OCI-LY1 (cell line): Measurements from ENCODE around the gene CLEC11A.

Experiments used
- H2AFZ ChIP-seq: fragments of 200-600 bp; sonication (generic), shearing (Covaris generic); 2 replicates; pipeline ENCODE4 v1.6.0; 2014; ENCODE audit warnings: antibody characterized with exemption, mild to moderate bottlenecking, low read length
- H3F3A ChIP-seq: fragments of 200-600 bp; sonication (generic), shearing (Covaris generic); 2 replicates; pipeline ENCODE4 v1.6.0; 2014; ENCODE audit warnings: mild to moderate bottlenecking, antibody characterized with exemption, low read length, moderate library complexity; ENCODE audit not compliant: insufficient read depth
- H3K27ac ChIP-seq: fragments of 200-600 bp; sonication (generic); 2 replicates; pipeline ENCODE4 v1.5.1; 2014; ENCODE audit warnings: low read length, mixed run types, mild to moderate bottlenecking, low read depth; ENCODE audit not compliant: poor library complexity, severe bottlenecking
- H3K27me3 ChIP-seq: fragments of 200-600 bp; sonication (generic); 2 replicates; pipeline ENCODE4 v1.6.0; 2014; ENCODE audit warnings: antibody characterized with exemption, mild to moderate bottlenecking, low read length, moderate library complexity; ENCODE audit not compliant: insufficient read depth
- H3K36me3 ChIP-seq: fragments of 200-600 bp; sonication (generic); 2 replicates; pipeline ENCODE4 v1.6.1; 2014; ENCODE audit warnings: mild to moderate bottlenecking, antibody characterized with exemption, low read length, moderate library complexity, mixed read lengths; ENCODE audit not compliant: insufficient read depth
- H3K4me1 ChIP-seq: fragments of 200-600 bp; sonication (generic); 2 replicates; pipeline ENCODE4 v1.5.1; 2014; ENCODE audit warnings: mild to moderate bottlenecking, low read length, moderate library complexity; ENCODE audit not compliant: insufficient read depth, severe bottlenecking
- H3K4me2 ChIP-seq: fragments of 200-600 bp; sonication (generic), shearing (Covaris generic); 2 replicates; pipeline ENCODE4 v1.6.1; 2014; ENCODE audit warnings: low read length
- H3K4me3 ChIP-seq: fragments of 200-600 bp; sonication (generic); 2 replicates; pipeline ENCODE4 v1.5.1; 2014; ENCODE audit warnings: low read length, low read depth, mild to moderate bottlenecking, mixed read lengths; ENCODE audit not compliant: poor library complexity, severe bottlenecking
- H3K79me2 ChIP-seq: fragments of 200-600 bp; shearing (Covaris generic); 2 replicates; pipeline ENCODE4 v1.6.1; 2016; ENCODE audit warnings: mixed run types, low read length, mixed read lengths; ENCODE audit not compliant: insufficient read depth
- H3K9ac ChIP-seq: fragments of 200-600 bp; sonication (generic), shearing (Covaris generic); 2 replicates; pipeline ENCODE4 v1.6.1; 2014; ENCODE audit warnings: mild to moderate bottlenecking, low read length, mixed read lengths
- H3K9me2 ChIP-seq: fragments of 200-600 bp; sonication (generic), shearing (Covaris generic); 2 replicates; pipeline ENCODE4 v1.6.1; 2014; ENCODE audit warnings: low read depth, mild to moderate bottlenecking, low read length, mixed read lengths
- H3K9me3 ChIP-seq: fragments of 200-600 bp; shearing (Covaris generic); 2 replicates; pipeline ENCODE4 v1.6.1; 2014; ENCODE audit warnings: low read length, mixed read lengths
- H4K20me1 ChIP-seq: fragments of 200-600 bp; sonication (generic), shearing (Covaris generic); 2 replicates; pipeline ENCODE4 v1.6.0; 2016; ENCODE audit warnings: mild to moderate bottlenecking, low read length; ENCODE audit not compliant: insufficient read depth
- EZH2 ChIP-seq: fragments of 200-600 bp; sonication (generic), shearing (Covaris generic); IDR thresholded peaks from 2 replicates; pipeline ENCODE4 v1.8.0; 2017; ENCODE audit warnings: borderline replicate concordance, mixed run types, mild to moderate bottlenecking, antibody characterized with exemption, low read length, moderate library complexity, mixed read lengths
- TF ChIP-seq, protein P1 (sequence below): fragments of 200-600 bp; sonication (generic), shearing (Covaris generic); IDR thresholded peaks from 2 replicates; pipeline ENCODE4 v1.5.1; 2017; ENCODE audit warnings: mild to moderate bottlenecking, antibody characterized with exemption, low read length, moderate library complexity, mixed read lengths

CLEC11A gene

GRCh38 chr19:50739914-50740426, 16.8 kb downstream of the CLEC11A start:
- H3K27ac ChIP-seq: no peak overlapping the region
- H3K9ac ChIP-seq: no peak overlapping the region
- no peaks in the 10 kb centered on the region for H3K9me3 ChIP-seq
- H4K20me1 ChIP-seq: no peaks in the 10 kb centered on the region
- H3K79me2 ChIP-seq: no peaks in the 10 kb centered on the region
- TF ChIP-seq, protein P1, sequence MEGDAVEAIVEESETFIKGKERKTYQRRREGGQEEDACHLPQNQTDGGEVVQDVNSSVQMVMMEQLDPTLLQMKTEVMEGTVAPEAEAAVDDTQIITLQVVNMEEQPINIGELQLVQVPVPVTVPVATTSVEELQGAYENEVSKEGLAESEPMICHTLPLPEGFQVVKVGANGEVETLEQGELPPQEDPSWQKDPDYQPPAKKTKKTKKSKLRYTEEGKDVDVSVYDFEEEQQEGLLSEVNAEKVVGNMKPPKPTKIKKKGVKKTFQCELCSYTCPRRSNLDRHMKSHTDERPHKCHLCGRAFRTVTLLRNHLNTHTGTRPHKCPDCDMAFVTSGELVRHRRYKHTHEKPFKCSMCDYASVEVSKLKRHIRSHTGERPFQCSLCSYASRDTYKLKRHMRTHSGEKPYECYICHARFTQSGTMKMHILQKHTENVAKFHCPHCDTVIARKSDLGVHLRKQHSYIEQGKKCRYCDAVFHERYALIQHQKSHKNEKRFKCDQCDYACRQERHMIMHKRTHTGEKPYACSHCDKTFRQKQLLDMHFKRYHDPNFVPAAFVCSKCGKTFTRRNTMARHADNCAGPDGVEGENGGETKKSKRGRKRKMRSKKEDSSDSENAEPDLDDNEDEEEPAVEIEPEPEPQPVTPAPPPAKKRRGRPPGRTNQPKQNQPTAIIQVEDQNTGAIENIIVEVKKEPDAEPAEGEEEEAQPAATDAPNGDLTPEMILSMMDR: no peak
- TF ChIP-seq EZH2: no peak
- H3K9me2 ChIP-seq: no peaks in the 10 kb centered on the region
- no peak overlapping the region for H3K4me2 ChIP-seq
- H3K4me3 ChIP-seq: no peak overlapping the region
- no peak overlapping the region for H2AFZ ChIP-seq
- no peaks in the 10 kb centered on the region for H3K4me1 ChIP-seq
- H3K27me3 ChIP-seq: no peaks in the 10 kb centered on the region; the same call in 1 of the 2 replicates
- no peaks in the 10 kb centered on the region for H3K36me3 ChIP-seq
- no peaks in the 10 kb centered on the region for H3F3A ChIP-seq

- Histone ChIP-seq H3K27me3 (no peaks in the 10 kb centered on the region; the same call in 1 of the 2 replicates), H3K4me1 (no peaks in the 10 kb centered on the region), H3K4me2 (no peak overlapping the region)
Measured at GRCh38 chr19:50741179-50741933, 18.2 kb downstream of the CLEC11A start.

GRCh38 chr19:50743537-50743936, 20.4 kb downstream of the CLEC11A start:
- Histone ChIP-seq H2AFZ (no peak overlapping the region), H3K27me3 (no peaks in the 10 kb centered on the region), H4K20me1 (no peaks in the 10 kb centered on the region), H3K79me2 (no peaks in the 10 kb centered on the region), H3K4me3 (no peak overlapping the region), H3K4me2 (no peak overlapping the region), H3K27ac (no peak overlapping the region), H3F3A (no peaks in the 10 kb centered on the region), H3K4me1 (no peaks in the 10 kb centered on the region), H3K36me3 (no peaks in the 10 kb centered on the region), H3K9me2 (no peaks in the 10 kb centered on the region), H3K9me3 (no peaks in the 10 kb centered on the region), H3K9ac (no peak overlapping the region)
- TF ChIP-seq EZH2: no peak
- TF ChIP-seq, protein P1: no peak

More at GRCh38 chr19:50741179-50741933, 18.2 kb downstream of the CLEC11A start:
- Histone ChIP-seq H3K9me3 (no peaks in the 10 kb centered on the region), H3K36me3 (no peaks in the 10 kb centered on the region), H3K9me2 (no peaks in the 10 kb centered on the region), H2AFZ (no peak overlapping the region), H3K79me2 (no peaks in the 10 kb centered on the region), H3K9ac (no peak overlapping the region), H3K27ac (no peak overlapping the region), H3F3A (no peaks in the 10 kb centered on the region), H3K4me3 (no peak overlapping the region), H4K20me1 (no peaks in the 10 kb centered on the region)
- TF ChIP-seq EZH2: no peak
- TF ChIP-seq, protein P1: no peak
